Measurements from ENCODE around the gene TCAIM.

Gene TCAIM, protein sequence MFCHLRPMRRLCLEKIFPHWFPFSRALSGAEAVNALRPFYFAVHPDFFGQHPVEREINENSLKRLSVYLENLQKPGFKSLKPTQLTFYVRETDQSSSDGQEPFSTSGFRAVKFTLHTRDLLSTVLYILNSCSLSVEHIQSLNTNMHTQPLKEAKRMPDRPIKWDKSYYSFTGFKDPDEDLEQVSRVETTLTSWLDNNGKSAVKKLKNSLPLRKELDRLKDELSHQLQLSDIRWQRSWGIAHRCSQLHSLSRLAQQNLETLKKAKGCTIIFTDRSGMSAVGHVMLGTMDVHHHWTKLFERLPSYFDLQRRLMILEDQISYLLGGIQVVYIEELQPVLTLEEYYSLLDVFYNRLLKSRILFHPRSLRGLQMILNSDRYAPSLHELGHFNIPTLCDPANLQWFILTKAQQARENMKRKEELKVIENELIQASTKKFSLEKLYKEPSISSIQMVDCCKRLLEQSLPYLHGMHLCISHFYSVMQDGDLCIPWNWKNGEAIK

DNA sequence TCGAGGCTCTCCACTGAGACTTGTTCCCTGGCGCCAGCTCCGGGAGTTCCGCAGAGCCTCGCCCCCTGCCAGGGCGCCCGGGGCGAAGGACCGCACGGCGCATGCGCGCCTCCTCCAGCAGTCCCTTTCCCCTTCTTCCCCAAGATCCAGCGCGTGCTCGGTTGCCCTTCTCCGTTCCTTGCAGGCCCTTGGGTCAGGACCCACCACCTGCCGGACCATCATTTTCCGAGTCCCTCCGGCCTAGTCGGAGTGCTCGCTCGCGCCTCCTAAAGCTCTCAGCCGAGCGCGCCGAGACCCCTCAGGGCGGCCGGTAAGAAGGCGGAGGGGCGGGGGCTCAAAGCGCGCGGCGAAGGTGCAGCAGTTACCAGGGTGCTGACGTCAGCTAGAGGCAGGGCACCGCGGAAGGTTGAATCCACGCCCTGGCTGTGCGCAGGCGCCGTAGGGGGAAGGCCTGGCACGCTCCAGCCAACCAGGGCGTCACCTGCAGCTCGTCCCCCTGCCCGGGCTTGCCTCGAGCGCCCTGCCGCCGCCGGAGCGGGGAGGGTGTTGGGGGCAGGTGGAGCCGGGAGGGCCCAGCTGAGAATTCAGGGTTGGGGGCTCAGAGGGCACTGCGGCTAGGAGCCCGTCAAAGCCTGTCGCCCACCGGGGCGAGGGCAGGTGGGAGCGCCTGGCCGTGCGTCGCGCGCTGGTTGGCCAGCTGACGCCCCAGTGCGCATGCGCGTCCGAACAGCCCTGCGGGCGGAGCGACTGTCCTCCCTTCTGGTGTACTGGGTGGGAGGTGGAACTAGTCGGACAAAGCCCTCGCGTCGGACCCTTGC, at the start of gene TCAIM:
Gene TCAIM (plus strand): TSS at position 757 of the 818 bp plus-strand sequence. CDS start 16,017 bp downstream, outside the sequence.
- peak; percentile 99 for DNase-seq

DNA sequence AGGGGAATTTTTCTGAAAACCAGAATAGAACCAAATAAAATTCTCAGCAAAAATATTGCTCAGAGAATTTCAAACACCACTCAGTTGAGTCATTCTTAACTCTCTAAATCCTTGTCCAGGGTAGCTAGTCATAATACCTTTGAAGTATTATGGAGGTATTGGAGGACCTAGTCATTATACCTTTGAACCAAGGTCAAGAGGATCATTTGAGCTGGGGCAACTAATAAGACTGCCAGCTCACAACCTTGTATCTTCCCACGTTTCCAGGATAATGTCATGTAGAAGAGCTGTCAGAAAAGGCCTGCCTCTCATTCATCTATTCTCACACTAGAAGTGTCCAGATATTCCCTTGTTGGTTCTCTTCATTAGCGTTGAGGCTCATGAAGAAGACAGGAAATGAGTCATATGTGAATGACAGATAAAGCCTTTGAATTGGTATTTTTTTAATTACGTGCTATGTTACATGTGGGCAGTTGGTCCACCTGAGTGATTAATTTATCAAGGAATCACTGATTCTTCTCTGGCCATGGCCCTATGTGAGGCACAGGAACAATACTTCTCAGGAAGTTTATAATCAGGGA, 48.6 kb upstream of the TCAIM start:
- DNase-seq = no peak

DNA sequence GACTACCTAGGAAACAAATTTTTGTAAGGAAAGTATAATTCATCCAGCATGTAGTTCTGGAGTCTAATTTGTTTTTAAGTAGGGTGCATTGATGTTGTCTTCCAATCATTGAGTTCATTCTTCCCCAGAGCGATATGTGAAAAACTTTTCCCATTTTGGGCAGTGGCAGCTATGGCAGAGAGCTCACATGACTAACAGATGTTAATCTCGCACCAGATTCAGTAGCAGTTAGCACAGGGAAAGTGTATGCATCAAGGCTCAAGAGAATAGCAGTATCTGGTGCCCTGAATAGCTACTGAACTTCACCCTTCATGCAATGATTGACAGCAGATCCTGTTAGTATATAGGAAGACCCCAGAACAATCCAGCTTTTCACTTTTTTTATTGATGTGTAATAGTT, 46.3 kb upstream of the TCAIM start:
- no peak for DNase-seq

DNA sequence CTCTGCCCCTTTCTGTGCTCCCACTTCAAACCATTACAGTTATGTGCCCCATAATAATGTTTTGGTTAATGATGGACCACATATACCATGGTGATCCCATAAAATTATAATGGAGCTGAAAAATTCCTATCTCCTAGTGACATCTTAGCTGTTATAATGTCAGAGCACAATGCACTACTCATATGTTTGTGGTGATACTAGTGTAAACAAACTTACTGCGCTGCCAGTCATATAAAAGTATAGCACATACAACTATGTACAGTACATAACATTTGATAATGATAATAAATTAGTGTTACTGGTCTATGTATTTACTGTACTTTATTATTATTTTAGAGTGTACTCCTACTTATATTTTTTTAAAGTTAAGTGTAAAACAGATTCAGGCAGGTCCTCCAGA, 45.6 kb upstream of the TCAIM start:
- DNase-seq = no peak

DNA sequence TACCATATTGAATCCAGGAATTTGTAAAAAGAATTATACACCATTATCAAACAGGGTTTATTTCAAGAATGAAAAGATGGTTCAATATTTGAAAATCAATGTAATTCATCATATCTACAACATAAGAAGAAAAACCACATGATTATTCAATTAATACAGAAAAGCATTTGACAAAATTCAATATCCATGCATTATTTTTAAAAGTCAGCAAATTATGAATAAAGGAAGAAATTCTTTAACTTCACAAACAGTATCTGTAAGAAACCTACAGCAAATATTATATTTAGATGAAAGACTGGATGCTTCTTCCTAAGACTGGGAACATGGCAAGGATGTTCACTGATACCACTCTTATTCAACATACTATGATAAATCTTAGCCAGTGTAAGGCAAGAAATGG, 41.3 kb upstream of the TCAIM start:
- no peak for DNase-seq

DNA sequence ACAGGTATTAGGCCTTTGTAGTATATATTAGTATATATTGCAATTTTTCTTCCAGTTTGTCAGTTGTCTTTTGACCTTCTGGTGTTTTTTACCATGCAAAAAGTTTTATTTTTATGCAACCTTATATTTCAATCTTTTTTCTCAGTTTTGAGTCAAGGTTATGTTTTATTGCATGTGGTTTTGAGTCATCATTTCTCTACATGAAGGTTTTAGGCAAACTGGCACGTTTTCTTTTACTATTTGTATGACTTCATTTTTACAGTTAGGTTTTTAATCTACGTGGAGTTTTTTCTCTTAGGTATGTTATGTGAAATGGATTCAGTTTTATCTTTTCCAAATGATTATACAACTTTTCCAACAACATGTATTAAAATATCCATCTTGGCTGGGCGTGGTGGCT, 36.8 kb upstream of the TCAIM start:
- DNase-seq = no peak

DNA sequence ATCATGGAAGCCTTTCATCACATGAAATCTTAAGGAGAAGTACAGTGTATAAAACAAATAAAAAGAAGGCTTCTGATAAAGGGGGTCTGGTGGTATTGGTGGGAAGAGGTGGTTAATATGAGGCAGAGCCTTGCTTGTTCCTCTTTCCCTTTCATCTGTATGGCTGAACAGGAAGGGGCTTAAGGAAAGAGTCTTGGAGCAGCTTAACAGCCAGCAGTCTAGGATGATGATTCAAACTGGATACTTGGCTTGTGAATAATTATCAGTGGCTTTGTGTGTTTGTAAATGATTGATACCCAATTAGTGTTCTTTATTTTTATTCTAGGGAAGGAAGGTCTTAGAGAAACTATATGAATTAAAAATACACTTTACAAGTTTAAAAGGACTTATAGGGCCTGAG, 29.1 kb upstream of the TCAIM start:
- DNase-seq = no peak

DNA sequence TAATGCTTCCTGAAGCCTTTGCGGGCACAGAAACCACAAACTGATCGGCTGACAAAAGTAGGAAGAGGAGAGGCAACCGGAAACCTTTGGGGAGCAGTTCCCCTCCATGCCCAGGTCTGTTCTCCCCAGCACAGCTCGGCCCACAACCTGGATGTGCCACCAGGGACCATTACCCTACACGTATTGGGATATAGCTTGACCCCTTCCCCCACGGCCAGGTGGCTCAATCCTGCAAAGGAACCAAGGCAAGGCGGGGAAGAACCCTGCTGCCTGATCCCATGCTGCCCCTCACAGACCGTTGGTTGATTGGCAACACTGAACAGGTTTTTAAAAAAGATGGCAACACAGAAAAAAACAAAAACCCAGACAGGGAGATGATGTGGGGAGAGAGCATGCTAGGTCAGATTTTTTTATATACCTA, 19.7 kb upstream of the TCAIM start:
- DNase-seq = no peak

DNA sequence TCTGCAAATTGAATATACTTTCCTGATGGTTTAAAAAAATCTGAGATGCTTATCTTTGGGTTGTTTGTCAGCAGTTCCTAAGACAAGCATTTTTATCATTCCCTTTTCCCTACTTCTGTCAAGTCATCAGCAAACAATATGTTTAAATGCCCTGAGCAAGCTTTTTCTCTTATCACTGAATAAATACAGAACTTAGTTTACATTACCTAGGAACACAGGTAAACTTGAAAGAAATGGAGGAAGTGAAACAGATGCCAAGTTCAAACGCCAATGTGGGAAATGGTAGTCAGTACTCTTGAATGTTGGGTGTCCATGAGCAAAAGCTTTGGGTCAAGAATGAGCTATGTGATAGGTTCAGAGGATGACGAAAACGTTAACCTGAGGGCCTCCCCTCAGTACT, 17.2 kb upstream of the TCAIM start:
- no peak for DNase-seq

DNA sequence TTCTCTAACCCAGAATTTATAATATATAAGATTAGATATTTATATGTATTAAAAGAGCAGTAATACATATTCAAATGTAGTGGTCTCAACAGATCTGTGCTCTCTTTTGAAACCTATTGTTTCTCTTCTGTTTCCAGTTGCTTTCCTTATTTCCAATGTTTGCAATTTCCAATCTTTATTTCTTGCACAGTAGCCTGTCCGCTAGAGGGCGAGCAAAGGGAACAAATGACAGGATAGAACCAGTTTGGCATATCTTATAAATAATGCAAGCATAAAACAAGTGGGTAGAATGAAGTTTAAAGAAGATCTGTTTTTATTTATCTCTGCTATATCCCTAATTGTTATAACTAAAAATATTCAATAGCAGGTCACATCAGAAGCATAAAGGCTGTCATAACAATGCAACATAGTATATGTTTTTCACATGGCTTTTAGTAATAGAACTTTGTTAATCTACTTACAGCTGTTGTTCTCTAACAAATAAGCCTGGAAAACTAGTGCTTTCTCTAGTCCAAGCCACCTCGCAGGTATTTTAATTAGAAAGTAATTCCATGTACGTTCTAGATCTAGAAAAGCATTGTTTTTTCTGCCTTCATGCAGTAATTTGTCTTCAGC, 15.1 kb upstream of the TCAIM start:
- DNase-seq = peak; percentile 49

DNA sequence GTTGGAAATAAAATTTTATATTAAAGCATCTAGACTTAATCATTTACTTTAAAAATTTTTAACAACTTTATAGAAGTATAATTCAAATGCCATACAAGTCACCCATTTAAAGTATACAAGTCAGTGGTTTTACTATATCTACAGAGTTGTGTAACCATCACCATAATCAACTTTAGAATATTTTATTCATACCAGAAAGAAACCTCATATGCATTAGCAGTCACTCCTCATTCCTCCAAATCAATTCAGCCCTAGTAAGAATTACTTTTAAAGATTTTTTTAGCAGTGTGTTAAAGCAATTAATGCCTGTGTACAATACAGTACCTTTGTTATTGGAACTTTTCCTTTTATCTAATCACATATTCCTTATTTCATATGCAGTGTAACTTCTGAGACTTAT, 14.0 kb upstream of the TCAIM start:
- DNase-seq = no peak

DNA sequence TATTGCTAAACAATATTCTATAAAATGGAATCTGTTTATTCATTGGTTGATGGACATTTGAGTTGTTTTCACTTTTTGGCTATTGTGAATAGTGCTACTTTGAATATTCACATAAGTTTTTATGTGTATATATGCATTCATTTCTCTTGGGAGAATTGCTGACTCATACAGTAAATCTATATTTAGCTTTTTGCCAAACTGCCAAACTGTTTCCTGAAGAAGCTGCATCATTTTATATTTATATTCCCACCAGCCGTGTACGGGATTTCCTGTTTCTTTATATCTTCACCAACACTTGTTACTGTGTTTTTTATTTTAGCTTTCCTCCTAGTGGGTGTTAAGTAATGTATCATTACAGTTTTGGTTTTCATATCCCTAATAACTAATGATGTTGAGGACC, 12.5 kb upstream of the TCAIM start:
- DNase-seq = no peak

DNA sequence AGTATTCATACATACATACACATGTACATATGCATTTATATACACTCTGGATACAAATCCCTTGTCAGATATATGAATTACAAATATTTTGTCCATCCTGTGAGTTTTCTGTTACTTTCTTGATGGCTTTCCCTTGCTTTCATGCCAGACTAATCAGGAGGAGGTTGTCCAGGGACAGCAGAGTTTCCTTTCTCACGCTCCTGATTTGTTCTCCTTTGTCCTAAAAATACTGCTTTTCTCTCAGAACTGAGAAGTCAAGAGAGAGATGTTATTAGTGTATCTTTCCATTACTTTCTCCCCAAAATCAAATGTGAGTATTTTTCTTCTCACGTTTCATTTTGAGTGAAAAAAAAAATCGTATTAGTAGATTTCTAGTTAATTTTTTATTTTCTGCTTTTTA, 12.1 kb upstream of the TCAIM start:
- DNase-seq = no peak

DNA sequence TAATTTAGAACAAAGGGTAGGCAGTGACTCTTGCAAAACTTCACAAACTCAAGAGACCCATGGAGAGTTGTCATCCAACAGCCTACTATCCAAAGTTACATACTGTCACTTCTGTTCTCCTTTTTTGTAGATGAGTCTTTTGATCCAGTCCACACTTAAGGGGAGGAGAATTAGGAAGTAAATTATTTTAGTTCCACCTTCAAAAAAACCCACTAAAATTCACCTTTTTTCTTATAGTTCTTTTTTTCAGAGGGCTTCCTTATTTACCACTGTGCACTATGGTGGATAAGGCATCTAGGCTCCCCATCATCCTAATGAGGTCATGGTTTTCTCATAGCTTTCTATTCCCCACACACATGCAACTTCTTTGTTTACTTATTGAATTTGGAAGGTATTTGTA, 8.6 kb upstream of the TCAIM start:
- DNase-seq = no peak

DNA sequence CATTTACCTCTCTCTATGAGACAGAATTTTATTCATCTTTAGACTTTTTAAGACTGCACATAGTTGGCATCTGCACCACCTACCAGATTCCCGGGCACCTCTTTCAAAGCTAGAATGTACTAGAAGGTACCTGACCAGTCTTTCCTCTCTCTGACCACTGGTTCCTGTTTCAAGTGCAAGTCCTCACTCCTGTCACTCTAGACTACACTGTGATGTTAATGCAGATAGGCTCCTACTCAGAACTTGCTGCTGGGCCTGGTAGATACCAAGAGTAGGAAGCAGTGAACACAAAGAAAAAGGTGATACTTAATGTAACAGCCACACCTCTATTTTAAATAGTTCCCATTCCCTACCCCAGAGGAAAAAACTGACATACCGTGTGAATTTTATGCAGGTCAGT, 8.1 kb upstream of the TCAIM start:
- no peak for DNase-seq

DNA sequence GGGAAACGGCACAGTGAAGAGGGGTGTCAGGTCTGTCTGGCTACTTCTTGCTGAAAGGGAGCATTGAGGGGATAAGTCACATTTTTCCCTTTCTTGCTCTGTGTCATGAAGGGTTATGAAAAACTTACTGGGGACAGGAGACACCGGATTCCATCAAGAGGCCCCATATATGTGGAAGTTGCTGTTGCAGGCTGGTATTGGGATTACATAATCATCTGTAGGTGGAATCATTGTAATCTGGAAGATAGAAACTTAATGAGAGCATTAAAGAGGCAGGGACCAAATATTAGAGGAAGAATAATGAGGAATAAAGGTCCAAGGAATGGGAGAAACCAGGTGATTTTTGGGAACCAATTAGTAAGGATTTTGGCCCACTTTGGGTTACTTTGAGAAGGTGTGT, 4.2 kb upstream of the TCAIM start:
- DNase-seq = no peak

DNA sequence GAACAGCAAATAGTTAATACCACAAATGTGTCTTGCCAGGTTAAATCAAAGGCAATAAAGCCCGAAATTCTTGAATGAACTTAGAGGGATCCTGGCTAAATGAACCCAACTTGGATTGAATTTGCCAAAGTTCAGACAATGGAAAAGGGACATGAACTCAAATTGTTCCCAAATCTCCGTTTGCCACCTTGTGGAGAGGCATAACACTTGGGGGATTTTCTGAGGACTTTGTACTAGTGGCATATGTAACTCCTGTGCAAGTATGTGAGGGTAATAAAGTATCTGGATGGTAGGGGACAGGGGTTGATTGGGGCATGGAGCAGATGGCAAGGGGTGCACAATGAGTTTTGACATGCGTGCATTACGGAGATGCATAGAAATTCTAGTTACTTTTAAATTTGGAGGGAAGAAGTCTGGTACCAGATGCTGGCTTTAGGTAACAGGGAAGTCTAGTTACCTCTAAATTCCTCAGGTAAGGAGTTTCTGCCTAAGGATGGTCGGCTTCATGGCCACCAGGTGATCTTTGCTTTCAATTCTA, 1.2 kb upstream of the TCAIM start:
- no peak for DNase-seq

DNA sequence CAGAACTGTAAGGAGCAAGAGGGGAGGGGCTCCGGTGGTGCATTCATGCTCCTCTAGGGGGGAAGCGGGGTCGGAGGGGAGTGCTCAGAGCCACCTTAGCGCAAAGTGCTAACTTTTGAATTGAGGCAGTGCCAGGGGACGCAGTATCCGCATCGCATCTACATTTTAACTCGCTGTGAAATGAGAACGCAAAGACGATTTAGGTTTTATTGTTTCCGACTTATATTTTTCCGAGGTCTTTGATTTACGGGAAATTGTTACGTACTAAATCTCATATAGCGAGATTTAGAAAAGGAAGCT, 212 bp downstream of the TCAIM start:
- no peak for DNase-seq

DNA sequence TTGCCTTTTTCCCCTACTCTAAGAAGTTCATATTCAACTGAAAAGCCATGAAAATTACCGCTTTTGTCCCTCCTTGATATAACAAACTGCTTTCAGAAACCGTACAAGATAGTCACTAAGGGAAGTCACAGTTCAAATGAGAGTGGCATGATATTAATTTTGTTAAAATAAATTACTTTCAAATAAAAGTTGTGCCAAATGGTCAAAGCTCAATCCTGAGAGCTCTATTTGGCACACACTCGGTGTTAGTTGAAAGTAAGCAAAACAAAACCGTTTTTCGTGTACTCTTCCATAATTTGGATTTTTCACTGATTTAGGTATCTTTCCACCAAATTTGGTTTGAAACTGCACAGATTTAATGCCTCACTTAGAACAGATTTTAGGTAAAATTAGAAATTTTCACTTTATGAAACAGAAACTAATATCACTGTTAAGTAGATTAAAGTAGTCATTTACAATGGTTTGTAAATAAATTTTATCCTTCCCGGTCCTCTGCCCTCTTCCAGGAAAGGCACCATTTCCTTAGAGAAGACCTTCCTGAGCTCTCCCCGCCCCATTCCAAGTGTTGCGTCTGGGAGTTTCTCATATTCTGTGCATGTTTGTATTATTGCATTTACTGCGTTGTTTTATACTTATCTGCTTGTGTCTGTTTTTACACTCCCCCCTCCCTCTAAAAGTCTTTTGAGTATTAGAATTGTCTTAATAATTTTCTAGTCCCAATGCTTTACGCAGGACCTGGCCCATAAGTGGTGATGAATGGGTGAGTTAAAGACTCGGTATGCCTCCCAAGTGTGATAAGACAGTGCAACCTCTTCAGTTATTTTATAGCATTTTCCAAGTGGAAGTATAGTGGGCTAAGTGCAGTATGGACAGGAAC, 853 bp downstream of the TCAIM start:
- DNase-seq = no peak

DNA sequence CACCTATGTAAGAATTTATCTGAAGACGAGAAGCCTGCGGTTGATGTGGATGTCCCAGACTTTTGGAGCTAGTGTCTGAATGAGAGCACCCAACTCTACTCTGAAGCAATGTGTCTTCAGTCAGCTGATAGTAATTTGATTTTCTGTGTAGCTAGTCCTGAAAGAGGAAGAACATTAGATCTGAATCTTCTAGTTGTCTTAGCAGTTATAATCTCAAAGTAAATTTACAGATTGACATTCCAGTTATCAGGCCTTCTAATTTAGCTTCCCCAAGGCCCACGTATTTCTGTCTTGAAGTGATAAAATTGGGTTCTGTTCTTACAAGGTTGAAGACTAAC, 1.5 kb downstream of the TCAIM start:
- DNase-seq = no peak

DNA sequence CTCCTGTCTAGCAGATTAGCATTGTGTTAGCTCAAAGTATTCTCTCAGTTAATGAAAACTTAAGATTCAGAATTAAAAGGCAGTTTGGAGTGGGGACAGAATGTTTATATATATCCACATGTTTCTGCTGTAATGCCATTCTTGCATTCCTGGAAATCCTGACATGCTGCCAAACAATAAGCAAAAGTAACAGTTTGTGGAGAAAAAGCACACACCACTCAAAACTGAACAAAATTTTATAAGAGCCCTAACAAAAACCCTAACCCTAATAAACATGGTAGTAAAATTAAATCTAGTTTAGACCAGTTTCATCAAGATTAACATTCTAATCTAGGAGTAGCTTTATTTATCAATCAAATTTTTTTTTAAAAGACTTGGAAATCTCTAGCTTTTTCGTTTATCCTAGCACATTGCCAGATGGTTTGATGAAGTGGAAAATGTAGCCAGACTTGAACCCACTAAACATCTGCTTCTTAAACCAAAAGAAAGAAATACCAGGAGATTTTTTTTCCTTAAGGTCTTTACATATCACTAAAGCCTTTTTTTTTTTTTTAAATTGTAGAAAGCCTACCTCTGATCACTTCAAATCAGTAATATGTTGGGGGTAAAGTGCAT, 3.7 kb downstream of the TCAIM start:
- no peak for DNase-seq

DNA sequence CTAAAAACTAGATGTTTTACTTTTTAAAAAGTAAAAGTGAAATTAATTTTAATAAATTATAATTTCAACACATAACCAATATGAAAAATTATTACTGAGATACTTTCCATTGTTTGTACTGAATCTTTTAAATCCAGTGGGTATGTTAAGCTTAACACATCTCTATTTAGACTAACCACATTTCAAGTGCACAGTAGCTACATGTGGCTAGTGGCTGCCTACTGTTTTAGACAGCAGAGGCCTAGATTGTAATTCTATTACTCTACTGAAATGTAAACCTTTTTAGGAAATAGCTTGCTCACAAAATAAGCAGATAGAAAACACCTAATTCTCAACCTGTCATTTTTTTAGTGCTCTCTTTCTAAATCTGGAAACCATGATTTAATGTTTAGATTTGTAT, 4.9 kb downstream of the TCAIM start:
- DNase-seq = no peak

All from CD4-positive, alpha-beta T cell treated with Interleukin-4 for 4 hours (primary cell).